HEK293T (cell line): ENCODE data around the gene ANK3.

ENCODE experiments used
- ARNT ChIP-seq: fragments of 450-650 bp; IDR thresholded peaks from 2 replicates; pipeline ENCODE4 v1.6.1; 2017; ENCODE audit warnings: mild to moderate bottlenecking
- CTBP1 ChIP-seq: fragments of 450-650 bp; IDR thresholded peaks from 2 replicates; pipeline ENCODE4 v1.6.1; 2016; ENCODE audit warnings: borderline replicate concordance
- FOXK2 ChIP-seq: fragments of 450-650 bp; IDR thresholded peaks from 2 replicates; pipeline ENCODE4 v1.6.1; 2016; ENCODE audit warnings: mild to moderate bottlenecking
- FOXM1 ChIP-seq: fragments of 450-650 bp; IDR thresholded peaks from 2 replicates; pipeline ENCODE4 v1.6.1; 2017; ENCODE audit warnings: mild to moderate bottlenecking, borderline replicate concordance
- SP1 ChIP-seq: fragments of 450-650 bp; IDR thresholded peaks from 2 replicates; pipeline ENCODE4 v1.6.1; 2017

DNA sequence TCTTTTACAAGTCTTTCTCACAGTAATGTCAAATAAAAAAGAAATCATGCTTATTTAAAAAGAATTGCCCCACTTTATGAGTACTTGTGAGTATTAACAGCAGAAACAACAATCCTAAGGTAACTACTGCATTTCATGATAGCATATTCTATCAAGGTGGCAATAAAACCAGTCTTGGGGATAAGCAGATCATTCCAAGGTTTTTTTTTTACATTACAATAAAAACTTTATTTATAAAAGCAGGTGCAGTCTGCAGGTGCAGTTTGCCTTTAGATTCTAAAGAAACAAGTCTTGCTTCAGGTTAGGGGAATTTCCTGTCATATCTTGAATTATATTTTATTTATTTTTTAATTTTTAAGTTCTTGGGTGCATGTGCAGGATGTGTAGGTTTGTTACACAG, 10.7 kb upstream of the ANK3 start:
- TF ChIP-seq FOXK2 (no peak), FOXM1 (no peak), CTBP1 (no peak), ARNT (no peak), SP1 (no peak)
